ENCODE data around the gene TRPM2. TPM values are rescaled to one million over a fixed set of nuclear protein-coding genes. Genes with fewer than 3 reads are reported as not detected.

Gene TRPM2
- total and polyA plus RNA-seq, 2 of the 4 experiments (the other 2 are of a cell fraction) = not detected

DNA sequence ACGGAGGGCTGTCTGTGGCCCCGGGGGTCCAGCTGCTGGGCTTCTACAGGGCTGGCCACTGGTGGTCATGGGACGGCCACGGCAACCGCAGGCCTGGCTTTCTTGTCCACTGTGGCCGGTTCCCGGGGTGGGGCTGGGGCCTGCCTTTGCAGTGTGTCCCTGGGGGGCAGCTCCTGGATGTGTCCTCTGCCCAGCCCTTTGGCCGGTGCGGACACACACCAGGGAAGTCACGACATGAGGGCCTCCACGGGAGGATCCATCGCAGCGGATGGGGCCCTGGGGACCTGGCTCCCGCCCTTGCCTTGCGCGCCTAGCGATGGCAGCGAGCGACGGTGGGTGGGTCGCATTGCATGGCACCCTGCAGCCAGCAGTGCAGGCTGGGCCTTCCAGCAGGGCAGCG is 35.5 kb upstream of the TRPM2 start:
- no peak overlapping the region for H3K27ac ChIP-seq (ENCODE audit: insufficient read depth, low read length)
- 99% methylated on average over 14 of the region's 22 CpGs; no CpG with 5 or more reads in 1 of the 2 experiments for WGBS, 2 experiments (ENCODE audit: extremely low coverage in 2 of 2, insufficient read length in 1 of 2)
- H3K23ac ChIP-seq (ENCODE audit: low read depth, low read length) = no peak overlapping the region
- no peak overlapping the region for H3K4me2 ChIP-seq (ENCODE audit: low read depth, low read length)
- no peak overlapping the region for H4K91ac ChIP-seq (ENCODE audit: insufficient read depth, low read depth, low read length)
- H3K9me1 ChIP-seq (ENCODE audit: insufficient read depth, low read length) = peaks cover 5% of the 10 kb centered on the region; the same call in 1 of the 2 replicates
- no peak overlapping the region for H2AK9ac ChIP-seq (replicated peaks; ENCODE audit: low read depth, low read length, poor library complexity)
- no peak overlapping the region for H2BK15ac ChIP-seq (ENCODE audit: low read depth, low read length)
- ATAC-seq (ENCODE audit: low read depth) (no peak), DNase-seq (no peak)
- H3K4me3 ChIP-seq (ENCODE audit: insufficient read depth, low read depth, low read length) = no peak overlapping the region
- H4K20me1 ChIP-seq (ENCODE audit: insufficient read depth, low read length) = peaks cover 6% of the 10 kb centered on the region
- H3K4ac ChIP-seq (ENCODE audit: low read depth, low read length) = no peak overlapping the region
- dilution Hi-C loops (cut with HindIII; ENCODE audit: low sequenced_read_pairs, unreplicated experiment) = no loop called here
- POLR2A ChIA-PET (ENCODE audit: unreplicated experiment) = no interaction called here
- TF ChIP-seq MAFK (IDR thresholded peaks at IDR 0.05; ENCODE audit: low read depth, low read length) = no peak
- TF ChIP-seq, protein P1, sequence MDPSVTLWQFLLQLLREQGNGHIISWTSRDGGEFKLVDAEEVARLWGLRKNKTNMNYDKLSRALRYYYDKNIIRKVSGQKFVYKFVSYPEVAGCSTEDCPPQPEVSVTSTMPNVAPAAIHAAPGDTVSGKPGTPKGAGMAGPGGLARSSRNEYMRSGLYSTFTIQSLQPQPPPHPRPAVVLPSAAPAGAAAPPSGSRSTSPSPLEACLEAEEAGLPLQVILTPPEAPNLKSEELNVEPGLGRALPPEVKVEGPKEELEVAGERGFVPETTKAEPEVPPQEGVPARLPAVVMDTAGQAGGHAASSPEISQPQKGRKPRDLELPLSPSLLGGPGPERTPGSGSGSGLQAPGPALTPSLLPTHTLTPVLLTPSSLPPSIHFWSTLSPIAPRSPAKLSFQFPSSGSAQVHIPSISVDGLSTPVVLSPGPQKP (IDR thresholded peaks at IDR 0.05; ENCODE audit: borderline replicate concordance, low read depth, low read length) = no peak
- no peak for TF ChIP-seq SMC3 (IDR thresholded peaks at IDR 0.05; ENCODE audit: low read depth, low read length)
- no peak for TF ChIP-seq RFX5 (IDR thresholded peaks at IDR 0.05; ENCODE audit: low read depth, low read length)
- TF ChIP-seq, protein P2, sequence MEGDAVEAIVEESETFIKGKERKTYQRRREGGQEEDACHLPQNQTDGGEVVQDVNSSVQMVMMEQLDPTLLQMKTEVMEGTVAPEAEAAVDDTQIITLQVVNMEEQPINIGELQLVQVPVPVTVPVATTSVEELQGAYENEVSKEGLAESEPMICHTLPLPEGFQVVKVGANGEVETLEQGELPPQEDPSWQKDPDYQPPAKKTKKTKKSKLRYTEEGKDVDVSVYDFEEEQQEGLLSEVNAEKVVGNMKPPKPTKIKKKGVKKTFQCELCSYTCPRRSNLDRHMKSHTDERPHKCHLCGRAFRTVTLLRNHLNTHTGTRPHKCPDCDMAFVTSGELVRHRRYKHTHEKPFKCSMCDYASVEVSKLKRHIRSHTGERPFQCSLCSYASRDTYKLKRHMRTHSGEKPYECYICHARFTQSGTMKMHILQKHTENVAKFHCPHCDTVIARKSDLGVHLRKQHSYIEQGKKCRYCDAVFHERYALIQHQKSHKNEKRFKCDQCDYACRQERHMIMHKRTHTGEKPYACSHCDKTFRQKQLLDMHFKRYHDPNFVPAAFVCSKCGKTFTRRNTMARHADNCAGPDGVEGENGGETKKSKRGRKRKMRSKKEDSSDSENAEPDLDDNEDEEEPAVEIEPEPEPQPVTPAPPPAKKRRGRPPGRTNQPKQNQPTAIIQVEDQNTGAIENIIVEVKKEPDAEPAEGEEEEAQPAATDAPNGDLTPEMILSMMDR (conservative IDR thresholded peaks at IDR 0.05; ENCODE audit: low read depth, low read length) = no peak
- TF ChIP-seq NFE2L2 (IDR thresholded peaks at IDR 0.05; ENCODE audit: low read depth, low read length) = no peak
- no peak for TF ChIP-seq MXI1 (IDR thresholded peaks at IDR 0.05; ENCODE audit: borderline replicate concordance, low read depth, low read length)
- no peak for TF ChIP-seq RAD21 (IDR thresholded peaks at IDR 0.05; ENCODE audit: low read length)
- TF ChIP-seq FOS (IDR thresholded peaks at IDR 0.05; ENCODE audit: low read depth, low read length) = no peak
- TF ChIP-seq RCOR1 (IDR thresholded peaks at IDR 0.05; ENCODE audit: insufficient replicate concordance, low read length) = no peak
- TF ChIP-seq CEBPB (IDR thresholded peaks at IDR 0.05; ENCODE audit: low read depth, low read length) = no peak
- TF ChIP-seq CHD1 (IDR thresholded peaks at IDR 0.05; ENCODE audit: low read depth, low read length) = no peak
- TF ChIP-seq BHLHE40 (IDR thresholded peaks at IDR 0.05; ENCODE audit: low read depth, low read length) = no peak
- TF ChIP-seq, protein P3, sequence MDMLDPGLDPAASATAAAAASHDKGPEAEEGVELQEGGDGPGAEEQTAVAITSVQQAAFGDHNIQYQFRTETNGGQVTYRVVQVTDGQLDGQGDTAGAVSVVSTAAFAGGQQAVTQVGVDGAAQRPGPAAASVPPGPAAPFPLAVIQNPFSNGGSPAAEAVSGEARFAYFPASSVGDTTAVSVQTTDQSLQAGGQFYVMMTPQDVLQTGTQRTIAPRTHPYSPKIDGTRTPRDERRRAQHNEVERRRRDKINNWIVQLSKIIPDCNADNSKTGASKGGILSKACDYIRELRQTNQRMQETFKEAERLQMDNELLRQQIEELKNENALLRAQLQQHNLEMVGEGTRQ (IDR thresholded peaks at IDR 0.05; ENCODE audit: low read depth, low read length) = no peak
- TF ChIP-seq POLR2A (IDR thresholded peaks at IDR 0.05; ENCODE audit: low read depth, low read length) = no peak
- TF ChIP-seq MAZ (IDR thresholded peaks at IDR 0.05; ENCODE audit: borderline replicate concordance, low read depth, low read length) = no peak
- no peak overlapping the region for H2BK120ac ChIP-seq (ENCODE audit: low read depth, low read length)
- H3K4me1 ChIP-seq (ENCODE audit: control insufficient read depth, insufficient read depth, low read length) = no peaks in the 10 kb centered on the region
- peaks cover 72% of the 10 kb centered on the region for H3K36me3 ChIP-seq (ENCODE audit: control insufficient read depth, insufficient read depth, low read length)
- H3K79me1 ChIP-seq (ENCODE audit: low read depth in 1 of 2, low read length in 2 of 2) = no peaks in the 10 kb centered on the region
- H3K9me3 ChIP-seq (ENCODE audit: control insufficient read depth, insufficient read depth, low read length) = no peaks in the 10 kb centered on the region
- H3K14ac ChIP-seq (replicated peaks; ENCODE audit: low read depth, low read length) = no peak overlapping the region
- no peak overlapping the region for H4K8ac ChIP-seq (ENCODE audit: low read depth in 2 of 2, low read length in 2 of 2)
- no peak overlapping the region for H3K9ac ChIP-seq (ENCODE audit: low read depth, low read length)
- H3K27me3 ChIP-seq (ENCODE audit: control insufficient read depth, insufficient read depth, low read length) = no peaks in the 10 kb centered on the region
- H2BK5ac ChIP-seq (ENCODE audit: low read depth, low read length, poor library complexity, severe bottlenecking) = no peak overlapping the region
- no peak overlapping the region for H4K5ac ChIP-seq (ENCODE audit: low read depth, low read length)
- H2AK5ac ChIP-seq (ENCODE audit: low read depth, low read length) = no peak overlapping the region
- BruUV-seq (replicated peaks) = no TSS peak
- in situ Hi-C loops (cut with MboI; ENCODE audit: low sequenced_read_pairs) = no loop called here
- no peak overlapping the region for H2BK20ac ChIP-seq (ENCODE audit: low read depth, low read length)
- intact Hi-C loops (cut with micrococcal nuclease) = no loop called here
- no peak overlapping the region for H3K18ac ChIP-seq (ENCODE audit: low read depth, low read length)
- no peak overlapping the region for H2AFZ ChIP-seq (replicated peaks; ENCODE audit: low read length, poor library complexity)
- CTCF ChIA-PET = no interaction called here
- H3K56ac ChIP-seq (ENCODE audit: extremely low read depth, insufficient read depth, low read length) = no peak overlapping the region

Data from IMR-90 (cell line).